ENCODE measurements around the gene ZNF689. TPM values are rescaled to one million over a fixed set of nuclear protein-coding genes. Genes with fewer than 3 reads are reported as not detected.

Gene ZNF689
- total and polyA plus RNA-seq, 4 donors: 3.0 to 9.5 (median 4.7) TPM

DNA sequence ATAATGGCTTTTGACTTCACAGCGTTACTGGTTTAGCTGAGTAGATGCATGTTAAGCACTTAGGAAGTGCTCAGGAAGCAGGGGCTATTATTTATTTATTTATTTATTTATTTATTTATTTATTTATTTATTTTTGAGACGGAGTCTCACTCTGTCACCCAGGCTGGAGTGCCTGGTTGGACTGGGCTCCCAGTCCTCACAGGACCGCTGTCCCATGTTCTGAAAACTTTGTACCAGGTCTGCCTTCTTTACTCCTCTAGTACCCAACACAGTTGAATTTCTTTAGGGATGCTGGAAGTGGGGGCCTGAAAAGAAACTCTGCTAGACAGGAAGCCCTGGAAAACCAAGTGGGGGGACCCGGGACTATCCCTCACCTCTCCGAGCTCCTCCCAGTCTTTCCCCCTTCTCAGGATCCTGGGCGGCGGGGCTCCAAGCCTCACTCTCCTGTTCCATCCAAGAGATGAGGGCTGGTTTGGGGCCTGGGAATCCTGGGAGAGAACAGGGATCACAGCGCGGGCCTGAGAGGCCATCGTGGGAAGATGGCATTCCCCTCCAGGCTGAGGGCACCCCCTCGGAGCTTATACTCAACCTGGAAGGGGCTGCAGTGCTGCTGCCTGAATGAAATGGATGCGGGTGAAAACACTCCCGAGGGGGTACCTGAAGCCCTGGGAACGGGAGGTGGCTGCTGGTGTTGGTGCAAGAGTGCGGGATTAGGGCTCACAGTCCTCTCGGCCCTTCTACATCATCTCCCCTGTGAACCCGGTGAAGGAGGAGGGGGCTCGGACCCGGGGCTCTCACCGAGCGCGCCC, 39.3 kb downstream of the ZNF689 start:
- 8 to 9% methylated on average over 22 of the region's 22 CpGs for WGBS, 2 donors
- DNase-seq (peak; percentile 50 to 67 (median 67)), ATAC-seq (ENCODE audit: insufficient read depth, low FRiP score) (no peak)
- Histone ChIP-seq H3K9me3 (ENCODE audit: control insufficient read depth in 4 of 4, insufficient read depth in 3 of 4, low read length in 3 of 4) (no peaks in the 10 kb centered on the region), H3K27ac (ENCODE audit: low read depth in 1 of 2, low read length in 1 of 2) (peak overlapping the region; percentile 92 to 96), H3K36me3 (ENCODE audit: control insufficient read depth in 4 of 4, insufficient read depth in 4 of 4, low read length in 4 of 4) (peaks cover 0 to 4% (median 0%) of the 10 kb centered on the region in 4 donors), H3K4me1 (ENCODE audit: control insufficient read depth in 5 of 5, insufficient read depth in 5 of 5, low read length in 5 of 5) (peaks cover 5 to 18% (median 9%) of the 10 kb centered on the region in 5 donors), H3K4me3 (peak overlapping the region; percentile 43), H3K9ac (ENCODE audit: insufficient read depth in 1 of 2, low read length in 2 of 2) (peak overlapping the region; percentile 16 to 87), H3K27me3 (ENCODE audit: control insufficient read depth in 3 of 3, insufficient read depth in 3 of 3, low read length in 2 of 3) (no peaks in the 10 kb centered on the region)
- no peak for TF ChIP-seq CTCF (IDR thresholded peaks at IDR 0.05; ENCODE audit: control extremely low read depth, extremely low read depth)

DNA sequence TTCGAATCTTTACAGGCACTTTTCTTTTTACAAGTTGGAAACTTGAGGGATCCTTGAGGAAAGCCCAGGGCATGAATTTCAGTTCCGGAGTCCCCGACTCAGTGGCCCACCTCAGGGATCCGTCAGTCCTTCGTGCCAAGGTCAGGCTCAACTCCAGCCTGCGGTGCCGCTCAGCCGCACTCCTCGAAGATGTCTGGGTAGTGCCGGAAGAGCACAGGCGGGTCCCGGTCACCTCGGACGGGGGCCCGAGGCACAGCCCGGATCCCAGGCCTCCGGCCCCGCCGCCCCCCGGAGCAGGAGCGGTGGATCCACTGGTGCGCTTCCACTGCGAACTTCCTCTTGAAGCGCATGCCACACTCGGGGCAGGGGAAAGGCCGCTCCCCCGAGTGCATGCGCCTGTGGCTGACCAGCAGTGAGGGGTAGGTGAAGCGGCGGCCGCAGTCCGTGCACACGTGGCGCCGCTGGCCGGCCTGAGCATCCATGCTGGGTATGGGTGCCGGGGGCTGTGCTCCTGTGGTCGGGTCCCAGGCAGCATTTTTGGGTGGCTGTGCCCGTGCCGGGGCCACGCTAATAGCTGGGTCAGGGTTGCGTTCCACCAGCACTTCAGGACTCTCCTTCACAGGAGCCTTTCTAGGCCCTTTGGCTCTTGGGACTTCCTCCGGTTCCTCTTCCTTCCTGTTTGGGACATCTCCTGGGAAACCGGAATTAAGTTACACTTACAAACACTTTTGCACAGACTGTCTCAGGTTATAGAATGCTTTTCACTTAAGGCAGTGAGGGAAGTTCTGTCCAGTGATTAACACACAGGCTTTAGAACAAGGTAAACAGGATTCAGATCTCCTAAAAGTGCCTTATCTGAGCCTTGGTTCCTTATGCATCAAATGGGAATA, 40.2 kb downstream of the ZNF689 start:
- Histone ChIP-seq H3K36me3 (ENCODE audit: control insufficient read depth in 4 of 4, insufficient read depth in 4 of 4, low read length in 4 of 4) (peaks cover 0 to 4% (median 0%) of the 10 kb centered on the region in 4 donors), H3K4me3 (no peak overlapping the region), H3K4me1 (ENCODE audit: control insufficient read depth in 5 of 5, insufficient read depth in 5 of 5, low read length in 5 of 5) (peaks cover 5 to 18% (median 9%) of the 10 kb centered on the region in 5 donors), H3K9me3 (ENCODE audit: control insufficient read depth in 4 of 4, insufficient read depth in 3 of 4, low read length in 3 of 4) (no peaks in the 10 kb centered on the region), H3K27ac (ENCODE audit: low read depth in 1 of 2, low read length in 1 of 2) (peak overlapping the region in 1 of 2 donors; percentile 62), H3K27me3 (ENCODE audit: control insufficient read depth in 3 of 3, insufficient read depth in 3 of 3, low read length in 2 of 3) (no peaks in the 10 kb centered on the region), H3K9ac (ENCODE audit: insufficient read depth in 1 of 2, low read length in 2 of 2) (peak overlapping the region in 1 of 2 donors; percentile 32)
- DNase-seq (peak in 1 of 3 donors; percentile 29), ATAC-seq (ENCODE audit: insufficient read depth, low FRiP score) (no peak)
- TF ChIP-seq CTCF (IDR thresholded peaks at IDR 0.05; ENCODE audit: control extremely low read depth, extremely low read depth): no peak
- WGBS, 2 donors: 81 to 83% methylated on average over 44 of the region's 44 CpGs

GRCh38 chr16:30569281-30569680, 40.9 kb downstream of the ZNF689 start:
- peaks cover 5 to 18% (median 9%) of the 10 kb centered on the region in 5 donors for H3K4me1 ChIP-seq (ENCODE audit: control insufficient read depth in 5 of 5, insufficient read depth in 5 of 5, low read length in 5 of 5)

More at GRCh38 chr16:30569281-30569680, 40.9 kb downstream of the ZNF689 start:
- ATAC-seq (ENCODE audit: insufficient read depth, low FRiP score) (no peak), DNase-seq (no peak)
- H3K27ac ChIP-seq (ENCODE audit: low read depth in 1 of 2, low read length in 1 of 2): no peak overlapping the region
- H3K4me3 ChIP-seq: no peak overlapping the region
- H3K27me3 ChIP-seq (ENCODE audit: control insufficient read depth in 3 of 3, insufficient read depth in 3 of 3, low read length in 2 of 3): no peaks in the 10 kb centered on the region
- no peak overlapping the region for H3K9ac ChIP-seq (ENCODE audit: insufficient read depth in 1 of 2, low read length in 2 of 2)
- WGBS, 2 donors: 87 to 100% methylated on average over 3 of the region's 3 CpGs
- no peak for TF ChIP-seq CTCF (IDR thresholded peaks at IDR 0.05; ENCODE audit: control extremely low read depth, extremely low read depth)
- peaks cover 0 to 4% (median 0%) of the 10 kb centered on the region in 4 donors for H3K36me3 ChIP-seq (ENCODE audit: control insufficient read depth in 4 of 4, insufficient read depth in 4 of 4, low read length in 4 of 4)
- H3K9me3 ChIP-seq (ENCODE audit: control insufficient read depth in 4 of 4, insufficient read depth in 3 of 4, low read length in 3 of 4): no peaks in the 10 kb centered on the region
